ENCODE results near the gene KCNJ5. TPM values are rescaled to one million over a fixed set of nuclear protein-coding genes. Genes with fewer than 3 reads are reported as not detected.

KCNJ5 gene
- total RNA-seq, 1 donor from 2014 or later, result not detected

- intact Hi-C loops (cut with micrococcal nuclease), result loop anchor here (5.0 kb wide), 1 partner anchor 832 kb away; no protein-coding TSS in a partner anchor
Measured at GRCh38 chr11:128868841-128869671, 22.1 kb upstream of the KCNJ5 start.

DNA sequence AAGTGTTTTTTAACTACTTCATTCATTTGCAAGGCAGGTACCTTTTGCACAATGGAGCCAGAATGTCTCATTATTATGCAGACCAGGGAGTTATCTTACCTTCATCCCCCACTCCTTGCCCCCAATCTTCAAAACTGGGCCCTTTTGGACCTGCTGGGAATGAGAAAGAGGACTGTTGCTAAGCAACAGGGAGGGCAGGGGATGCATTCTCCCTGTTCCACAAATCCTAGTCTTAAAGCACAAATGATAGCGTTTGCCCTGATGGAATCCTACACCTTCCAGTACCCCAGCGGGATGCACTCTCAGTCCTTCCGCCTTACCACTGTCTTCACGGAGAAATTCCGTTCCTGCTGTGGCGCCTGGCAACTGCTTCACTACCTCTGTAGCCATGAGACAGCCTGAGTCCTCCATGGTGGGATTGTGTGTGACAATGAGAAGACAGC is 20.0 kb upstream of the KCNJ5 start:
- intact Hi-C loops (cut with micrococcal nuclease), result no loop called here

GRCh38 chr11:128872094-128872493 is 19.1 kb upstream of the KCNJ5 start:
- intact Hi-C loops (cut with micrococcal nuclease), result no loop called here

DNA sequence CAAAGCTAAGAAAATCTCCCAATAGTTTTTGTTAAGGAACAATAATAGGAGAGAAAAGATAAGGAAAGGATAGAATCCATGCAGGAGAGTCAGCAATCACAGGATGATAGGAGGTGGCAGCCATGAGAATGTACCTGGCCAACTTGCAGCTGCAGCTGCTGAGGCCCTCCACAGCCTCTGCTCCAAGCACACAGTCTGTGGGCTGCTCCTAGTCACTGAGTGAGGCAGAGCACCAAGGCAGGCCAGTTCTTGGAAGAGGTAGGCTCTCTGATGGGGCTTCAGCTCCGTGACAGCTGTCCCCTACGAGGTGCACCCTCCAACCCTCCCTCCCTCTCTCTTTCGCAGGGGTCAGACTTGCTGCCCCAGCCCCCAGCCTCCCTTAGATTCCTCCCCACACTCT is 18.6 kb upstream of the KCNJ5 start:
- intact Hi-C loops (cut with micrococcal nuclease), result no loop called here

GRCh38 chr11:128874427-128874826 is 16.7 kb upstream of the KCNJ5 start:
- intact Hi-C loops (cut with micrococcal nuclease), result no loop called here

DNA sequence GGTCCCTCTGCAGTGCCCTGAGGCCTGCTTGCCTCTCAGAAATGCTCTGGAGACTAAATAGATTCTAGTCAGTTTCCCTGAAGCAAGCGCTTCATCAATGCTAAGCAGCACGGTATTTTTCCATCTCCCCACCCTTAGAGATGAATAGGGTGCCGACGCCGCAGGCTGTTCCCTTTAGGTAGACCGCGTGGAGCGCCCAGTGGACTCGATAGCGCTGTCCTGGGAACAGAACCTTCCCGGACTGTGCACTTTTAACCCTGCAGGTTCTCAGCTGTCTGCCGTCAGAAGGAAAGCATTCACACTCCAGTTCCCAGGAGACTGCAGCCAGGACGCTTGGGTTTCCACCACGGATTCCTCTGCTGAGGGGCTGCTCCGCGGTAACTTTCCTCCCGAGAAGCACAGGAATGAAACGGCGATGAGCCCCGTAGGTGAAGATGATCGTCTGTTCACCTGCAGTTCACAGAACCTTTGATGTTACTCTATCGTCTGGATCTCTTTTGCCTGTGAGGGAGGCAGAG is 15.0 kb upstream of the KCNJ5 start:
- intact Hi-C loops (cut with micrococcal nuclease), result no loop called here

- intact Hi-C loops (cut with micrococcal nuclease), result no loop called here
Measured at GRCh38 chr11:128877726-128878125, 13.4 kb upstream of the KCNJ5 start.

- intact Hi-C loops (cut with micrococcal nuclease), result no loop called here
Measured at GRCh38 chr11:128878455-128878854, 12.7 kb upstream of the KCNJ5 start.

DNA sequence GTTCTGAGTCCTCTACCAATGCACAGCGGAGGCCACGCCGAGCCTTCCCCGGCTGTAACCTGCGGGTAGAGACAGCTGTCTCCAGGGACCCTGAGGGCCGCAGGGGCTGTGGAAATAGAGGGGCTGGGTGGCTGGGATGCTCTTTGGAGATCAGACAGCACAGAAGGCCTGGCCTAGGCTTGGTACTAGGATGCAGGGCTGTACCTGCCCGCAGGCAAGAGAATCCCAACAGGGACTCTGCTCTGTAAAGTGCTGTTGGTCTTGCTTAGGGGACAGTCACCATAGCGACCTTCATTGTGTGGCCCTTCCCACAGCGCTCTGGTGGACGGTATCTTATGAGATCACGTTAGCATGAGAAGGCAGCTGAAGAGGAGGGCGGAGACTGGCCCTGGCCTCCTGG is 11.3 kb upstream of the KCNJ5 start:
- intact Hi-C loops (cut with micrococcal nuclease), result loop anchor here (5.0 to 10.0 kb wide), 2 partner anchors 237 to 395 kb away; no protein-coding TSS in a partner anchor

DNA sequence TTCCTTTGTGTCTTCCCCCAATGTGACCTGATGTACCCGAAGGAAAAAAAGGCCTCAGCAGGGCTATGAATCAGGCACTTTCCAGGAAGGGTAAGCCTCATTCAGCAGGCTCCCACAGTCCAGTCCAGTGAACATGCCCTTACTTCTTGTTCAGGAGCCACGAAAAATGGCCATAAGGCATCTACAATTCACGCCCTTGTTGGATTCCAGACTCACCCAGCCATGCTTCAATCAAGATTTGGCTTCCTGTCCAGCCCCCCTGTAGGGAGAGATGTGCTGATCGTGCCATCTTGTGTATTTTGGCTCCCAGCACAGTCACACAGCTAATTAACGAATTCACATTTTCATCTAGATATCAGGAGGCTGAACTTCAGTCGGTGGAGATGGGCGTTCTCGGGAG is 9.9 kb upstream of the KCNJ5 start:
- intact Hi-C loops (cut with micrococcal nuclease), result loop anchor here (5.0 to 10.0 kb wide), 2 partner anchors 236 to 394 kb away; no protein-coding TSS in a partner anchor

- intact Hi-C loops (cut with micrococcal nuclease), result loop anchor here (5.0 to 10.0 kb wide), 2 partner anchors 235 to 392 kb away; no protein-coding TSS in a partner anchor
Measured at GRCh38 chr11:128882451-128882850, 8.7 kb upstream of the KCNJ5 start.

GRCh38 chr11:128884054-128884453 is 7.1 kb upstream of the KCNJ5 start:
- intact Hi-C loops (cut with micrococcal nuclease), result loop anchor here (1.0 to 10.0 kb wide), 5 partner anchors 22 to 448 kb away; no protein-coding TSS in a partner anchor

DNA sequence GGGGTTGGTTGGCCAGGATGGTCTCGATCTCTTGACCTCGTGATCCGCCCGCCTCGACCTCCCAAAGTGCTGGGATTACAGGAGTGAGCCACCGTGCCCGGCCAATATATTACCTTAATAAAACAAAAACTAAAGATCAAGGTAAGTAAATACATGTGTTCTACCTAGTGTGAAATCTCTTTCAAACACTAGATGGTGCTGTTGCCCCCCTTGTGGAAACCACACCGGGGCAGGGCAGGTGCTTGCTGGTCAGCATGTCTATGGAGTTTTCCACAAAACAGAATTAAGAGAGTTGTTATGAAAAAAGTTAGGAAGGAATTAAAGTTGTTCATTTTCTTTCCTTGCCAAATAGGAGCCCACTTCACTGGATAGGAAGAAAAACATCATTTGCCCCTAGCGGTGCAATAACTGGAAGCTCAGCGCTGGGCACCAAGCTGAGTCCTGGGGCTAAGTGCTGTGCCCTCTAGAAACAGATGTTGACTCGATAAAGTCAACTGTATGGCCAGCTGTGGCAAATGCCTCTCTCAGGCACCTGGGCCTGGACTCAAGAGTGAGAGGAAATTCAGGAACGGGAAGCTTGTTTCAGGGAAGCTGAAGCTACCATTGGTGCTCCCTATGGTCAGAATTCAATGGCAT is 6.3 kb upstream of the KCNJ5 start:
- intact Hi-C loops (cut with micrococcal nuclease), result loop anchor here (1.0 to 10.0 kb wide), 6 partner anchors 21 to 447 kb away; no protein-coding TSS in a partner anchor

- intact Hi-C loops (cut with micrococcal nuclease), result loop anchor here (5.0 to 10.0 kb wide), 2 partner anchors 136 to 388 kb away; no protein-coding TSS in a partner anchor
Measured at GRCh38 chr11:128886406-128887124, 4.6 kb upstream of the KCNJ5 start.

GRCh38 chr11:128888034-128888985 is 2.8 kb upstream of the KCNJ5 start:
- intact Hi-C loops (cut with micrococcal nuclease), result loop anchor here (5.0 to 10.0 kb wide), 2 partner anchors 134 to 386 kb away; no protein-coding TSS in a partner anchor

DNA sequence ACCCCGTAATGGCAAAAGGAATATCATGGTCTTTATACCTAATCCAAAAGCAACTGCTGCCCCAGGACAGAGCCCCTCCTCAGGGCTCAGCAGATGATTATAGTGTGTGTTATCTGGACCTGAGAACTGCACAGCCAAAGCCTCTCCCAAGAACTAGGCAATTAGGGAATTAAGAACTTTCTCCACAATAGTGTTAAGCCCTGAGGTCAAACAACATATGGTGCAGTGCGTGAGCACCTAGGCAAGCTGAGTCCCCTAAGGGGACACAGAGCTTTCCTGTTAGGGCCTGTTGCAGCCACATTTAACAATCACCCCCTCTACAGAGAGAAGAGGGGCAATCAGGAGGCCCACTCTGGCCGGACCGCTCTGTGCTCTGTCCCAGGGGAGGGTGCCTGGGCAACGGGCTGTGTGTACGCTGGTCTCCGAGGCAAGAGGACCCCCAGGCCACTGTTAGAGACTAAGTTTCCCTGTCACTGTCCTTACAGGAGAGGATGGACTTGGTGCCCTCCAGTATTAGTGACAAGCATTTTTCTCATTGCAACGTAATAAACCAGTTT is 1.4 kb upstream of the KCNJ5 start:
- intact Hi-C loops (cut with micrococcal nuclease), result loop anchor here (5.0 to 10.0 kb wide), 2 partner anchors 133 to 385 kb away; no protein-coding TSS in a partner anchor

DNA sequence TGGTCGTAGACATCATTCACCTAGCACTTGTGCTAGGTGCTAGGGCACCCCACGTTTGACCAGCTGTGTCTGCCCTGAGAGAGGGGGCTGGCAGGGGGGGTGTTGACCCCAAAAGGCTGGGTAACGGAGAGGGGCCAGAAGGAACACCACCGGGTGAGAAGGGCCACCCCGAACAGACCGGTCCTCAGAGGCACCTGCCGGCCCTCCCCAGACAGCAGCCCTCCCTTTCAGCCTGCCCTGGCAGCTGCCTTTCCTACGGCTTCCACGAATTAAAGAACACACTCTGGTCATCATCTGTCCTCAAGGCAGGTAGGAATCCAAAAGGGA is 977 bp upstream of the KCNJ5 start:
- intact Hi-C loops (cut with micrococcal nuclease), result no loop called here

DNA sequence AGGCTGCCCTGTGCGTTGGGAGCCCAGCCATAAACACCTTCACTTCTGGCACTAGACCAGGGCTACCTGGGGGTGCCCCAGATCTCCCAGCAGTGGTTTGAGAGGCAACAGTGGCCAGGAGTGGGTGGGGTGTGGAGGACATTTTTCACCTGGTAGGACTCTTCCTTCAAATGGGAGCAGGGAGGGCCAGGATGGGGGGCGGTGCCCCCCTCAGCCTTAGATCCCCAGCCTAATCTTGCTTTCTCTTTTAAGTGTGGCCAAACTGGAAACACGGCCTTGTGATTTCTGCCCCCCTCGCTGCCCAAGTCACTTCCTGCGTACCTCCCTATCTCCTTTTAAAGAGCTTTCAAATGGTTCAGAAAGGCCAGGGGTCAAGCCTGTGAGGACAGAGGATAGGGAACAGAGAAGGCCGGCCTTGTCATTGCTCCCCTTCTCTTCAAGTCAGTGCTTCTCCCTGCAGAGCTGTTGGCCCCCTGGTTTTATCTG is 800 bp downstream of the KCNJ5 start:
- intact Hi-C loops (cut with micrococcal nuclease), result no loop called here

DNA sequence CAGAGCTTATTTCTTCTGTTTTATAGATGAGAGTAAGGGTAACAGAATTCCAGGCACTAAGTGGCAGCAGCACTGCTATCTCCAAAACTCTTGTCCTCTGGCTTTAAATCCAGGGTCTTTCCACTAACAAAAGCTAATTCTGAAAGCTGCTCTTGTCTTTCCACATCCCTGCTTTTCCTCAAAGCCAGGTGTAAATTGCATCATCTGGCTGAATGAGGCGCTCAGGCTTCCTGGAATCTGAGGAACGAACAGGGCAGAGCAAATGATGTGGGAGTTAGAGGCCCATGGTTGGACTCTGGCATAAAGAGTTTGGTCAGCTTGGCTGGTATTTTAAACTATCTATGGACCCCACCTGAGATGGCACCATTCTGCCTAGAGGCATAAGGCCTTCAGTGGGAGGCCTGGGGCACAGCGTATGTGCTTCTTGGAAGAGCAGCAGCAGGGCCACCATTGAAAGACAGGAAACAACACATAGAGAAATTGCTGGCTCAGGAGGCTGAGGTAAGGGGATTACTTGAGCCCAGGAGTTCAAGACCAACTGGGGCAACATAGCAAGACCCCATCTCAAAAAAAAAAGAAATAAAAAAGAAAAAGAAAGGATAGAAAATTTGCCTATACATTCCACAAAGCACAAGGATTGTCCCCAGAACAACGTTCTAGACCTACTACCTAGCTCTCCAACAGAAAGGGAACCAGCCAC is 1.9 kb downstream of the KCNJ5 start:
- intact Hi-C loops (cut with micrococcal nuclease), result no loop called here
